Measurements from ENCODE around the gene FYB1. TPM values are rescaled to one million over a fixed set of nuclear protein-coding genes. Genes with fewer than 3 reads are reported as not detected.
"Not testable (repeated sequence)": the region's sequence is repeated elsewhere in the genome, so short reads cannot be mapped to it uniquely, and the experiment has no call there.

The FYB1 gene
- total RNA-seq, 2 donors from 2014 or later: 10.1 to 26.0 TPM

- intact Hi-C loops (cut with DNase I): loop anchor here in 1 of 2 donors (5.0 kb wide), 1 partner anchor 1168 kb away; no protein-coding TSS in a partner anchor
- no peak for DNase-seq (ENCODE audit: low spot score)
Observed at GRCh38 chr5:39194466-39195136, 24.8 kb downstream of the FYB1 start.

- intact Hi-C loops (cut with DNase I): no loop called here
- no peak for DNase-seq (ENCODE audit: low spot score)
Observed at GRCh38 chr5:39193553-39194465, 25.6 kb downstream of the FYB1 start.

DNA sequence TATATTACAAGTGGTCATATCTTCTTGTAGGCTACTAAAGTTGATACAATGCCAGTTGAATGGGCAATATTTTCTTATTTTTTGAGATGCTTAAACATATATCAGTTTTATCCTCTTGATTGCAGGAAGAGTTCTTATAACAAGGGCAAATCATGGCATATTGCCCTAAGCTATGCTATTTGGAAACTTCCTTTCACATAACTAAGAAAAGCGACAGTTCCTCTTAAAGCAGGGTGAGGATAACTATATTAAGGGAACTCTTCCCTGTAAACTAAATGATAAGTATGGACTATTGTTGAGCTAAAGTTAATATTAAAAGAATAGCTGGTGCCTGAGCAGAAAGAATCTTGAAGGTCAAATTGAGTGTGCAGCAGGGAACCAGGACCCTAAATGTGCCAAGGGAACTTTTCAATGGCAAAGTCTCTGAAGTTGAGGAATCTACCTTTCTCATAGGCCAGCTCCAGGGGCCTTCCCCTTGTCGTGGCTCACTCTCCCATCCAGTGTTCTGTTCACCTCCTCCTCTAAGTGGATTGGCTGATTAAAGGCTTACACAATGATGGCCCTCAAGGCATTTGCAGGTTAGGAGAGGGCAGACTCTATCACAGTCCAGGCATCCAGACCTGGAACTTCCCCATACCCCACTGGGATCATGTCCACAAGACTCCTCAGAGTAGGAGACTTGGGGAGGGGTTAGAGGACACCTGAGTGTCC lies 26.8 kb downstream of the FYB1 start:
- intact Hi-C loops (cut with DNase I): no loop called here
- DNase-seq (ENCODE audit: low spot score): no peak

- DNase-seq (ENCODE audit: low spot score): no peak
- intact Hi-C loops (cut with DNase I): no loop called here
Observed at GRCh38 chr5:39191216-39191615, 28.1 kb downstream of the FYB1 start.

DNA sequence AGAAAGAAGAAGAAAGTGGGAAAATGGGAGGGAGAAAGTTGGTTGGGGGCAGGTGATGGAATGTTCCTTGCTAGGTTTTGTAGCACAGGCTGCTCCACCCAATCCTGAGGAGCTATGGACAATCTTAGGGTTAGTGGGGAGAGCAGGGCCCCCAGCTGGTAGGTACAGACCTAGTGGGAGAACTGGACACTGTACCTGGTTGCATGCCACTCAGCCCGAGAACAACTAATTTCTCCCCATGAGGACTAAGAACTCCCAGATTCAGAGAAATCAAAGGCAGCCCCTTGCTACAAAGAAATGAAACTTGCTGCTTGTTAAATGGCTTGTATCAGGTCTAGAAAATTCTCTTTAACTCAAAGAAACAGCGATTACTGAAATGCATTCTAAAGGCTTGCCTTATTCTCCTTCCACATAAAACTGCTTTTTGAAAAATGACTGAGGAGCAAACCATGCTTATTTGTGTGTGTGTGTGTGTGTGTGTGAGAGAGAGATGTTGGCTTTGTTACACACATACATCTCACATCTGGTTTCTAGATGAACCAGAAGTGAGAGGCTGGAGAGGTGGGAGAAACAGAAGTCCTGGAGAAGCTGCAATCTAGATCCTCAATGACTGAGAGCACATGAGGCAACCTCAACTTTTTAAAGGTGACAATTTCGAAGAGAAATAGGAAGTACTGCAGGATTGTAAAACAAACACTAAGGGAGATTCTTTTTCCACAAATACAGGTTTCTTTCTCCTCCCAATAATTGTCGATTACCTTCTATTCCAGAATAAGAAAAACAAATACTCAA lies 28.9 kb downstream of the FYB1 start:
- intact Hi-C loops (cut with DNase I): no loop called here
- DNase-seq (ENCODE audit: low spot score): no peak

DNA sequence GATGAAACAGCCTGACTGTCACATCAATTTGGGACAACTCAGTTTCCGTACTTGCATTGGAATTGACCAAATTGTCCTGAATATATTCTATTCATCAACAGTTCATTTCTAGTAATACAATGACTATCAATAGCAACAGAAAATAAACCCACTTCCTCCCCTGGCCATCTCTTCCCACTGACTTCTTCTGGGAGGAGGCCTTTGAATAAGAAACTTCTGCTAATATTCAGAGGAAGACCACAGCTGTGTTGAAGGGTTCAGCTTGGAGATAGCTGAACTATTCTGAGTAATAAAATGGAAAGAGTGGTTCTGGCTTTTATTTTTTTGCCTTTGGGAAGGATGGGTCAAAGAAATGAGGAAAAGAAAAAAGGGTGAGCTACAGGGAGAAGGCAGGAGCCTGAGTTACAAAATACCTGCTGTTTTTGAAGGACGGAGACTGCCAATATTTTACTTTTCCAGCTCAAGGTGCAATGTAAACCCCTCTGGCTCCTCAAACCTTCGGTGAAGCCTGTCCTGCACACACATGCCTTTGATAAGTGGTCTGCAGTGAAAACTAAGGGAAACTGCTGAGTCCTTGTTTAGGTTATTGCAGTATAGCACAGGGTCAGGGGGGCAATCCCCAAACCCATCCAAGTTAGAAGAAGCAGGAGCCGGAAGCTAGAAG lies 29.9 kb downstream of the FYB1 start:
- DNase-seq (ENCODE audit: low spot score): no peak
- intact Hi-C loops (cut with DNase I): no loop called here

- intact Hi-C loops (cut with DNase I): no loop called here
- no peak for DNase-seq (ENCODE audit: low spot score)
Observed at GRCh38 chr5:39187831-39188731, 31.3 kb downstream of the FYB1 start.

DNA sequence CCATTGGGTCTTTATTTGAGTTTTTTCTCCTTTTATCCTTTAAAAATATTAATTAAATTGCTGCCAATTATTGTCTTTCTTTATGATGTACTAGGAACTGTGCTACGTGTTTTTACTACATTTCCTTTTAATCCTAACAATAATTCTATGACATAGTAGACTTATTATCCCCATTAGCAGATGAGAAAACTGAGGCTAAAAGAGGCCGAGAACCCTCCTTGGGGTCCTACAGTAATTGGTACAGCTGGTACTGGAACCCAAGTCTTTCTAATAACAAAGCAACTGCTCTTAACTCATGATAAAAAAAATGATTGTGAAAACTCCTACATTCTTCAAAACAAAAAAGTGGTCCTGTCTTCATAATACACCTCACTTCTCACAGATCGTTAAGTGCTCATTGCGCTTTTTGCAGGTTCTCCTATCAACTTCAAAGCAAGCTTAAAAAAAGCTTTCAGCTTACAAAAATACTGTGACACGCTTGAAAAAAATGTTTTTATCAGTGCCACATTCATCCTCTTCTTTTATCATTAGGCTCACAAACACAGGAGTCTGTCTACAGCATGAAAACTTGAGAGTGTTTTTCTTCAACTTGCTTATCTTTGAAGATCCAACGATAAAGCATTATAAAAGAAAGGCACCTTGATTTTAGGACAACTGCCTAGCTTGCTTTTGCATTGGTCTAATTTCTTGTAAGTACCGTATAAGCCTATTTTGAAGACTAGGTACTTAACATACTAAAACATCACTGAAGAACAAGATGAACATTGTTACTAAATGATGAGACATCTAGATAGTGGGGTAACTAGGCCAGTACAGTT lies 32.4 kb downstream of the FYB1 start:
- intact Hi-C loops (cut with DNase I): no loop called here
- DNase-seq (ENCODE audit: low spot score): no peak

DNA sequence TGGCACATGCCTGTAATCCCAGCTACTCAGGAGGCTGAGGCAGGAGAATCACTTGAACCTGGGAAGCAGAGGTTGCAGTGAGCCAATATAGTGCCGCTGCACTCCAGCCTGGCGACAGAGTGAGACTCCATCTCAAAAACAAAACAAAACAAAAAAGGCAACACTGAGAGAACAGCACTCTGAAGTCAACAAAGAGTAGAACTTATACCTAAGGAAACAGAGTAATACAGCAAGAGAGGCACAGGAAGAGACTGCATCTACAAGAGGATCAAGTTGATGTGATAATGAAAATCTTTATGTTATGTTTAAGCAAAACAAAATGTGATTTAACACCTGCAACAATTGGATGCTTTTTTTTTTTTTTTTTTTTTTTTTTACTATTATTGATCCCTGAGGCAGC lies 33.1 kb downstream of the FYB1 start:
- intact Hi-C loops (cut with DNase I): no loop called here
- no peak for DNase-seq (ENCODE audit: low spot score)

DNA sequence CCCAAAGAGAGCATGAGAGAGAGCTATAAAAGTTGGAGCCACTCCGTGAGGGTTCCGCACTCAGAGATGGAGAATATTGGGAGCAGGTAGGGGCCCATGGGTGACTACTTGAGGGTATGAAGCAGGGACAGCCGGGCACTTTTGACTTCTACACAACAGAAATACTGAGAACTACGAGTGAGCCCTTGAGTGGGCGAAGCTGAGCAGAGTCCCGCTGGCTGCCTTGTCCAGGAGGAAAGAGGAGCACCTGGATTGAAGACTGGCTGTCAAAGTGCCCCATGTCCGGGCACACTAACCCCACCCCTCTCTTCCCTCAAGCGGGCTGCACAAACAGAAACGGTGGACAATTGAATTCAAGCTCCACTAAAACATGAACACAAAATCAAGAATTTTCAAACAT lies 33.6 kb downstream of the FYB1 start:
- intact Hi-C loops (cut with DNase I): no loop called here
- no peak for DNase-seq (ENCODE audit: low spot score)

DNA sequence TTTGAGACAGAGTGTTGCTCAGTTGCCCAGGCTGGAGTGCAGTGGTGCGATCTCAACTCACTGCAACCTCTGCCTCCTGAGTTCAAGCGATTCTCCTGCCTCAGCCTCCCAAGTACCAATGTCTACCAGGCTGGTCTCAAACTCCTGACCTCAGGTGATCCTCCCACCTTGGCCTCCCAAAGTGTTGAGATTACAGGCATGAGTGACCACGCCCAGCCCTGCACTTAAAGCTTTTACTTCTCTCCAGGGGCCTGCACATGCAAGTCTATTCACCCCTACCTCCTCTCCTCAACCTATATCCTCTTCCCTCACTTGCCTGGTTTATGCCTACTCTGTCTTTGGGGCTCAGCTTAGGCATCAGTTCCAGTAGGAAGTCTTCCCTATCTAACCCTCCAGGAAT lies 39.8 kb downstream of the FYB1 start:
- DNase-seq (ENCODE audit: low spot score); intact Hi-C loops (cut with DNase I): not testable (repeated sequence)

DNA sequence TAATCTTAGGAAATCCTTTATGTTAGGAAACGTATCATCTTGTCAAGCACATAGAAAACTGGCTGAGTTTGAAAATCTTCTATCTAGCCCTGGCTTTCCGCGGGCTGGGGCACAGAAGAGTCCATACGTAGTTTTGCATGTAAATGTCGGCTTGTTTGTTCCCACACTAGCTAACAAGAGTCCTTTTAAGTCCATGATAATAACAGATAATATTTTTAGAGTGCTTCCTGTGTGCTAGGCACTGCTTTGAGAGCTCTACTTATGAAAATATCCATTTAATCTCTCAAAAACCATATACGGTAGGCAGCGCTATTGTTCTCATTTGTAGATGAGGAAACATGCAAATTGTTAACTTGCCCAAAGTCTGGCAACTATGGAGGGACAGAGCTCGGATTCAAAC lies 40.5 kb downstream of the FYB1 start:
- intact Hi-C loops (cut with DNase I): no loop called here
- no peak for DNase-seq (ENCODE audit: low spot score)

DNA sequence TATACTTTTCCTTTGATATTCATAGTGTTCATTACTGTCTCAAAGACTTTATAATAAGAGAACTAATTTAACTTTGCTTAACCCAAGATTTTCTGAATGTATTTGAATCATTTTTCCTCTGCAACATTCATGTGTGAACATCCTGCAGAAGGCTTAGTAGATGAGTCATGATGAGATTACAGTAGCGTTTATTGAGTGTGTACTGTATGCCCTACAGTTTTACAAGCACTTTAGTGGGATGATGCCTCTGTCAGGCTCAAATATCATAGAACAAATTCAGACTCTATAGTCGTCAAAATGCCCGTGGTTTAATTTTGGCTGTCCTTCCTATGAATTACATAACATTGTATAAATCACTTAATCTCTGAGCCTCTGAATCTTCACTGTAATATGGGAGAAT lies 41.2 kb downstream of the FYB1 start:
- intact Hi-C loops (cut with DNase I): no loop called here
- DNase-seq (ENCODE audit: low spot score): no peak

DNA sequence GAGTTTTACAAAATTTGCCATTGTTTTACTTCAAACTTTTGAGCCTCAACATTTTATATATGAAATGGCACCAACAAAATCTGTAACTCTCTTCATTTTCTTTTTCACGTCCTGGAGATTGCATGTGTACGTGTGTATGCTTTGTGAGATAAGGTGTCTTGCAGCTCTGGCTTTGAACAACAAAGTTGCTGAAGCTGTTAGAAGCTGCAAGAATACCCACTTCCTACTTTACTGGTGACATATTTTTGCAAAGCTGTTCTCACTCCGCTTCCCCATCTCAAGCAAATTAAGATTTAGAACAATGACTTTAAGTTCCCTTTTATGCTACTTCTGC lies 41.8 kb downstream of the FYB1 start:
- intact Hi-C loops (cut with DNase I): no loop called here
- no peak for DNase-seq (ENCODE audit: low spot score)

DNA sequence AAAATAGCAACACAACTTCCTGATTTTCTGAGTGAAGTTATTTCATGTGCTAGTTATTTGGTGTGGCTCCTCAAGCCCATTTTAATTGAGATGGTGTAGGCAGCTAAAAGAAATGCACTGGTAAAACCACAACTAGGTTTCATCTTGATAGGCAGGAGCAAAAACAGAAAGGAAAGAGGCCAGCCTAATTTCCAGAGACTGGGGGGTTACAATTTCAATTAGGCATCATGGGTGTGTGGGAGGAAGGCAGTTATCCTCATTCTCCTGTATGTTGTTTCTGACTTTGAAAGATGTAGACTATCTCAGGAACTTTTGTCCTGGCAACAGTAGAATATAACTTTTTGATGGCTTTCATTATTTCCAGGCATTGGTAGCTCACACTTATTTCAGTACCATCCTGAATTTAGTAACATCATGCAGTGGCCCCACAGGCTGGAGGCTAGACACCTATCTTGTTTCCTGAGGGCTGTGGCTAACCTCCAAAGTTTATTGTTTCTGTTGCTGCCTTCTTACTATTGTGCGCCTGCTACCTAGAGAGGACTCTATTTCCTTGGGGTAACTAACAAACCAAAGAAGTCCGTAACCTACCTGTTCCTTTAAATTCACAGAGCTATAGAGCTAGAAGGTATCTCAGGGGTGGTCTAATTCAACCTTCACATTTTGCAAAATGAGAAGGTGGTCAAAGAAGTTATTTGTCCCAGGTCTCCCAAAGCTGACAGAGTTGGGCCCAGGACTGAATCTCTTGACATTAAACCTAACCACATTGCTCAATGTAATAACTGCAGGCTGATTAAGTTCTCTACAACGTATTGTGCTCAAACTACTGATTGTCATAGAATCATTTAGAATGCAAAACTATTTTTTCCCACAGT lies 42.4 kb downstream of the FYB1 start:
- intact Hi-C loops (cut with DNase I): no loop called here
- DNase-seq (ENCODE audit: low spot score): no peak

GRCh38 chr5:39175273-39175955 lies 43.9 kb downstream of the FYB1 start:
- intact Hi-C loops (cut with DNase I): no loop called here
- no peak for DNase-seq (ENCODE audit: low spot score)
